ENCODE data around the gene LIMS1. TPM values are rescaled to one million over a fixed set of nuclear protein-coding genes. Genes with fewer than 3 reads are reported as not detected.

The LIMS1 gene
- total RNA-seq, 8 experiments from 2014 or later: 8.5 to 38.3 (median 20.7) TPM

DNA sequence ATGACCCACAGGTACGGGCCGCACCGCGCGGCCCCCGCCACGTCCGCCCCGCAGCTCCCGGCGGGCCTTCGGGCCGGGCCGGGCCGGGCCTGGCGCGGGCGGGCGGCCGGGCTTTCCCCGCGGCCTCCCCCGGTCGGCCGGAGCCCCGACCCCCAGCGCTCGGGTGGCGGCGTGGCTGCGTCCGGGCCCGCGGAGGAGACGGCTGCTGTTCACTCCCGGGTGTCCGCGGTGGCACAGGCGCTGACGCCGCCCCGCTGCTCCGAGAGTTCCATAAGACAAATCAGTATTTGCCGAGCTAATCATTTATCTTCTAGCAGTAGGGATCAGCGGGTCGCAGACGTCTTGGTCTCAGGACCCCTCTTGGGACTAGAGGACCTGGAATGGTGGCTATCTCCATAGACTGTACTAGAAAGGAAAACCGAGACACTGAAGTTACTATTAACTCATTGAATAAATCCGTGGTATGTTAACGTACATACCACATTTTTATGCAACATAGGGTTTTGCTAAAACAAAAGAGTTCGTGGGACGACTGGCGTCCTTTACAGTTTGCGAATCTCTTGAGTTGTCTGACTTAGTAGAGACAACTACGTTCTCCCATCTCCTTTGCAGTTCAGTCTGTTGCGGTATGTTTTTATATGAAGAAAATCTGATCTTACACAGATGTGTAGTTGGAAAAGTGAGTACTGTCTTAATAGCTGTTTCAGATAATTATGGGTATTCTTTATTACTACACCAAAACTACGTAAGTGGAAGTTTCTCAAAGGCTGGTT lies 500 bp downstream of the LIMS1 start:
- in situ Hi-C loops (cut with MboI; ENCODE audit: low pct_unique_long_range_greater_than_20kb in 2 of 9, low sequenced_read_pairs in 9 of 9, unreplicated experiment in 9 of 9): no loop called here
- WGBS, 10 experiments: 0 to 1% (median 0%) methylated on average over 3 to 15 of the region's 57 CpGs; no CpG with 5 or more reads in 1 of the 10 experiments
- Histone ChIP-seq H3K4me3 (peak overlapping the region; percentile 73 to 89 (median 76)), H3K4me1 (replicated peaks in 1 of 2) (peaks cover 7 to 8% of the 10 kb centered on the region in 2 donors), H3K27ac (peak overlapping the region; percentile 77 to 93)
- ATAC-seq (replicated peaks in 6 of 8): peak in 4 of 8 experiments; percentile 18 to 37 (median 20)

DNA sequence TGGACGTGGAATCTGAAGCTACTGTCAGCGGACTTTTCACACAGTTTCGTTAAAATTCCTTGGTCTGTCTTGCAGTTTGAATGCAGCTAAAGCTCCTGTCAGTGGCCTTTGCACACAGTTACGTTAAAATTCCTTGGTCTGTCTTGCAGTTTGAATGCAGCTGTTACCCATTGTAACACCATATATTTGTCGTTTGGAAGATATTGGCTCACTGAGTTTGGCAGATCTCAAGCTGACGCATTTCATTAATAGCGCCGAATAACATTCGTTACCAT lies 1.0 kb downstream of the LIMS1 start:
- Histone ChIP-seq H3K4me3 (peak overlapping the region; percentile 73 to 89 (median 76)), H3K4me1 (replicated peaks in 1 of 2) (peaks cover 7 to 8% of the 10 kb centered on the region in 2 donors), H3K27ac (no peak overlapping the region)
- 0 to 10% (median 3%) methylated on average over 1 to 9 of the region's 9 CpGs; no CpG with 5 or more reads in 1 of the 10 experiments for WGBS, 10 experiments
- in situ Hi-C loops (cut with MboI; ENCODE audit: low pct_unique_long_range_greater_than_20kb in 2 of 9, low sequenced_read_pairs in 9 of 9, unreplicated experiment in 9 of 9): no loop called here
- ATAC-seq (replicated peaks in 6 of 8): no peak

DNA sequence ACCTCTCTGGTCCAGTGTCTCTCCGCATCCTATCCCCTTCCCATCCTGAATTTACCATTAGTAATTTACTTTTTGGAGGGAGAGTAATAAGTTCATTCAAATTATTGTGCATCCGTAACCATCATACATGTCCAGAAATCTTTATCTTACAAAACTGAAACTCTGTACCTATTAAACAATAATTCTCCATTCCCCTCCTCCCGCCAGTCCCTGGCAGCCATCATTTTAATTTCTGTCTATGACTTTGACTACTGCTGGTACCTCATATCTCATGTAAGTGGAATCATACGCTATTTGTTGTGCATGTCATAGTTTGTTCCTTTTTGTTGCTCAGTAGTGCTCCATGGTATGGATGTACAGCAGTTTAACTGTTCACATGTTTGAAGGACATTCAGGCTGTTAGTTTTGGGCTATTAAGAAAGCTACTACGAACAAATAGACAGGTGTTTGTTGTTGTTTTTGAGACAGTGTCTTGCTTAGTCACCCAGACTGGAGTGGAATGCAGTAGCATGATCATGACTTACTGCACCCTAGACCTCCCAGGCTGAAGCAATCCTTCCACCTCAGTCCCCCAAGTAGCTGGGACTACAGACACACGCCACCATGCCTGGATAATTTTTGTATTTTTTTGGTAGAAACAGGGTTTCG lies 2.0 kb downstream of the LIMS1 start:
- 70 to 100% (median 86%) methylated on average over 2 to 7 of the region's 7 CpGs for WGBS, 10 experiments
- no peak for ATAC-seq (replicated peaks in 6 of 8)
- in situ Hi-C loops (cut with MboI; ENCODE audit: low pct_unique_long_range_greater_than_20kb in 2 of 9, low sequenced_read_pairs in 9 of 9, unreplicated experiment in 9 of 9): no loop called here
- no peak overlapping the region for H3K27ac ChIP-seq
- H3K4me3 ChIP-seq: peak overlapping the region in 2 of 5 donors; percentile 73 to 76
- peaks cover 7 to 8% of the 10 kb centered on the region in 2 donors for H3K4me1 ChIP-seq (replicated peaks in 1 of 2)

DNA sequence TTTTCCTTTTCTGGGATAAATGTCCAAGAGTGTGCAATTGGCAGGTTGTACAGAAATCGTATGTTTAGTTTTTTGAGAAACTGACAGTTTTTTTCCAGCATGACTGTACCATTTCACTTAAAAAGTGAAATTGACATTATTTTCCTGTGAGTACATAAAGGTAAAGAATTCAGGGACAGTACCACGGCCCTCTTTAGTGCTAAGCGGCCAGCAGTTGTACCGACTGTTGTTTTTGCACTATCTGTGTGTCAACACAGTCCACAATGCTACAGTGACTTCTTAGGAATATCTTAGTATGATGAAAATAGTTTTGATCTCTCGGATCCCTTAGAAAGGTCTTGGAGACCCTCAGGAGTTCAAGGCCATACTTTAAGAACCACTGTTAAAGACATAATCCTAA lies 2.6 kb downstream of the LIMS1 start:
- in situ Hi-C loops (cut with MboI; ENCODE audit: low pct_unique_long_range_greater_than_20kb in 2 of 9, low sequenced_read_pairs in 9 of 9, unreplicated experiment in 9 of 9): no loop called here
- no peak overlapping the region for H3K27ac ChIP-seq
- H3K4me1 ChIP-seq (replicated peaks in 1 of 2): peaks cover 7 to 8% of the 10 kb centered on the region in 2 donors
- 69 to 100% (median 84%) methylated on average over 2 to 5 of the region's 5 CpGs for WGBS, 10 experiments
- H3K4me3 ChIP-seq: no peak overlapping the region
- no peak for ATAC-seq (replicated peaks in 6 of 8)

DNA sequence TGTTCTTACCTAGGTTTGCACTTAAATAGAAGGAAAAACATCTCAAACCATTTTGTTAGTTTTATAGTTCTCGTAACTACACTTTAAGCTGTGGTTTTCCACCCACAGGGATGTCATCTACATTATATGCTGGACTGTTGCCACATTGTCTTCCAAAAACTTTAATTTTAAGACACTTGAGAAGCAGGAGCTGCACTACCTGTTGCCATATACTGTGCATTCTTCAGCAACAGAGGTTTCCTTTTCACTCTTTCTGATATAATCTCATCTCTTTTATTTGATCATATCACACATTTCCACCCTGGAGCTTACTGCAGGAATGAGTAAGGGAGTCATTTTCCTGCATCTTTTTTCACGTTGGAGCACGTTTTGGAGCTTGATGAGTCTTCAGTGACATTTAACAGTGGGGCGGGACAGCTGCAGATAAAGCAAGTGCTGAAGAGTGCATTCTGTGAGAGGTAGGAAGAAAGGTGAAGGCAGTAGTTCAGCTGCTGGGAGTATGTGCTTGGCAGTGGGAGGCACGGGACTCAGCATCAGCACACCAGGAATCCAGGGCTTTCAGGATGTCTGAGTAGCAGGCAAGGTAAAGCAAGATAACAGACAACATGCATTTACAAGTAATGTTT lies 3.8 kb downstream of the LIMS1 start:
- 40 to 89% (median 69%) methylated on average over 1 to 4 of the region's 5 CpGs for WGBS, 10 experiments
- ATAC-seq (replicated peaks in 6 of 8): no peak
- in situ Hi-C loops (cut with MboI; ENCODE audit: low pct_unique_long_range_greater_than_20kb in 2 of 9, low sequenced_read_pairs in 9 of 9, unreplicated experiment in 9 of 9): no loop called here

DNA sequence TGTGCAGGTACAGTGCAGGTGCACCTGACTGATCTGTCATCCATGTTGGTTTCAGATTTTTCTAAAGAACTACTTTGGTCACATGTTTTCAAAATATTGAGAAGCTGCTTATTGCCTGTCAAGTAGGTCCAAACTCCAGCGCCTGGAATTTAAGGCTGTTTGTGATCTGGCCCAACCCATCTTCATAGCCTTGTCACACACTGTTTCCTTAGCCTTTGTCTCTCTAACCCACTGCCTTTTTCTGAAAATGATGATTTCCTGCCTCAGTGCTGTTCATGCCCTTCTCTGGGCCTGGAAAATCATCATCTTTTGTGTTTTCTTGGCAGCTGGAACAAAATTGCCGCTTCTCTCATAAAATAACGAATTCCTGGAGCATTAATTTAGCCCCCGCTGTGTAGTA lies 7.2 kb downstream of the LIMS1 start:
- 67 to 100% (median 90%) methylated on average over 2 to 4 of the region's 4 CpGs for WGBS, 10 experiments
- Histone ChIP-seq H3K27ac (no peak overlapping the region), H3K4me3 (no peak overlapping the region), H3K4me1 (replicated peaks in 1 of 2) (peaks cover 0 to 8% of the 10 kb centered on the region in 2 donors)
- in situ Hi-C loops (cut with MboI; ENCODE audit: low pct_unique_long_range_greater_than_20kb in 2 of 9, low sequenced_read_pairs in 9 of 9, unreplicated experiment in 9 of 9): no loop called here
- ATAC-seq (replicated peaks in 6 of 8): no peak

More for the DNA sequence above, 3.8 kb downstream of the LIMS1 start:
- H3K4me3 ChIP-seq: no peak overlapping the region
- peaks cover 7 to 8% of the 10 kb centered on the region in 2 donors for H3K4me1 ChIP-seq (replicated peaks in 1 of 2)
- H3K27ac ChIP-seq: no peak overlapping the region

DNA sequence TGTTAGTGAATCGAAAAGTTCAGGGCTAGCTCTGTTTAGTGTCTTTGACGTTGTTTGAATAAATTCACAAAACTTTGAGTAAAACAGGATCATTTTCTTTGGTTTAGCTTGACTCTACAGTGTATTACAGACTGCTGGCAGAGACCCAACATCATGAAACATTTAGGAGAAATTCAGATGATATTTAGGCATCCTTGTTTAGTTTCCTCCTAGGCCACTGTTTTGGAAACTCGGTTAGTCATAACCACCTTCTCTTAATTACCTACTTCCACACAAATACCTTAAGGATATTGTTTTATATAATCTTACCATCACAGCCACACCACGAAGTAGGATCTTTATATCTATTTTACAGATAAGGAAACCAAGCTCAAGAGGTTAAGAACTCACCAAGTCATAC lies 7.8 kb downstream of the LIMS1 start:
- Histone ChIP-seq H3K4me3 (no peak overlapping the region), H3K4me1 (replicated peaks in 1 of 2) (peaks cover 0 to 7% of the 10 kb centered on the region in 2 donors), H3K27ac (no peak overlapping the region)
- no peak for ATAC-seq (replicated peaks in 6 of 8)
- in situ Hi-C loops (cut with MboI; ENCODE audit: low pct_unique_long_range_greater_than_20kb in 2 of 9, low sequenced_read_pairs in 9 of 9, unreplicated experiment in 9 of 9): no loop called here
- 17 to 97% (median 90%) methylated on average over 3 to 4 of the region's 4 CpGs; no CpG with 5 or more reads in 1 of the 10 experiments for WGBS, 10 experiments

DNA sequence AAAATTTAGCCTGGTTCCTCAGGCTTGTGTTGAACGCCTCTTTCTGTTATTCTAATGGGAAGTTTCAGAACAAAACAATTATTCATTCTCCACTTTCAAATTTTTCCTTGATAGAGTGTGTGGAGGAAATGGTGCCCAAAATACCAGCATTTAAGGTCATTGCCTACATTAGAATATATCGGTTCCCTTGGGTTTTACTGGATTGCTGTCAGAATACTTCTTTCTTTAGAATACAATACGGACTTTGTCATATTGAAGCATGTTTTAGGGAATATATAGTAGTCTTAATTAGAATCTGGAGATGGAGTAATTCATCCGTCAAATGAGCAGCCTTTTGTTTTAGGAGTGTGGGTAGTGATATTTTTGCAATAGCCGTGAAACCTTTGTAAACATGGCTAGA lies 13.3 kb downstream of the LIMS1 start:
- Histone ChIP-seq H3K27ac (no peak overlapping the region), H3K4me3 (no peak overlapping the region)
- in situ Hi-C loops (cut with MboI; ENCODE audit: low pct_unique_long_range_greater_than_20kb in 2 of 9, low sequenced_read_pairs in 9 of 9, unreplicated experiment in 9 of 9): no loop called here

DNA sequence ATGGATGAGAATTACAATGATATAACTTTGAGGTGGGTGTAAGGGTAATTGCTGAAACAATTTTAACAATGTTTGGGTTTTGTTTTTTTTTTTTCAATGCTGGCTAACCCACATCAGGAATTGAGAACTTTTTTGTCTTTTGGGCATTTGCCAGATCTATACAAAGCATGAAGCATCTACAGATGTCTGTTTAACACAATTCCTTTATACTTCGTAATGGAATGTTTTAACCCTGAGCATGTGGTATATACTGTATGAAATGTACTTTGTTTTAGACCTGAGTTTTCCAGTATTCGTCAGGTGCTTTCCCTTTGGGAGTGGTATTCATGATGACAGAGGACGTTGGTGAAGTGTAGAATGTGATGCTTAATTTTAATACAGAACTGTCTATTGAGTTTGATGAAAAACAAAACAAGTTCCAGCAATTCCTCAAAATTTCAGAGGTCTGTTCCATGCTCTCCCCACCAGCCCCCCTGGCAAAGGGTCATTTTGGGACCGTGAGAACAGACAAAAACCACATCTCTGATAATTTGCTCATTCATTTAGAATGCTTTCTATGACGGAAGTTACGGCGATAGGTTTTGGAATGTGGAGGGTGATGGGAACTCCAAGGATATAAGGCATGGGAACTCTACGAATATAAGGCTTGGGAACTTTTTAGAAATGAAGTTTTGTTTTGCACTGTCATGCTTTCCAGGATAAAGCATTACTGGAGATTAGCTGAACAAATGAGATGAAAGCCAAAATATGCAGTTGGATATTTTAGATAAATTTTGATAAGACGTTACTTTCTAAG lies 14.1 kb downstream of the LIMS1 start:
- H3K4me1 ChIP-seq (replicated peaks in 1 of 2): peaks cover 0 to 6% of the 10 kb centered on the region in 2 donors
- no peak overlapping the region for H3K27ac ChIP-seq
- in situ Hi-C loops (cut with MboI; ENCODE audit: low pct_unique_long_range_greater_than_20kb in 2 of 9, low sequenced_read_pairs in 9 of 9, unreplicated experiment in 9 of 9): no loop called here
- 78 to 94% (median 84%) methylated on average over 2 to 9 of the region's 9 CpGs for WGBS, 10 experiments
- ATAC-seq (replicated peaks in 6 of 8): no peak
- H3K4me3 ChIP-seq: no peak overlapping the region

More for the DNA sequence above, 13.3 kb downstream of the LIMS1 start:
- ATAC-seq (replicated peaks in 6 of 8): no peak
- 76 to 94% (median 90%) methylated on average over 2 to 5 of the region's 5 CpGs; no CpG with 5 or more reads in 1 of the 10 experiments for WGBS, 10 experiments
- peaks cover 0 to 6% of the 10 kb centered on the region in 2 donors for H3K4me1 ChIP-seq (replicated peaks in 1 of 2)

DNA sequence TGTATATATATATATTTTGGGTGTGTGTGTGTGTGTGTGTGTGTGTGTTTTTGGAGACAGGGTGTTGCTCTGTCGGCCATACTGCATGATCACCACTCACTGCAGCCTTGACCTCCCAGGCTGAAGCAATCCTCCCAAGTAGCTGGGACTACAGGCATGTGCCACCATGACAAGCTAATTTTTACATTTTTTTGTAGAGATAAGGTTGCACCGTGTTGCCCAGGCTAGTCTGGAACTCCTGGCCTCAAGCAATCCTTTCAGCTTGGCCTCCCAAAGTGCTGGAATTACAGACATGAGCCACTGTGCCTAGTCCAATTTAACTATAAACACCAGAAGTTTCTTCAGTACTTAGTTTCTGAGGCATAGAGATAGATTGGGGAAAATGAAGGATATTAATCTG lies 18.3 kb downstream of the LIMS1 start:
- WGBS, 10 experiments: 48 to 100% (median 86%) methylated on average over 1 to 2 of the region's 2 CpGs; no CpG with 5 or more reads in 5 of the 10 experiments
- peak in 1 of 8 experiments; percentile 18 for ATAC-seq (replicated peaks in 6 of 8)
- peaks cover 2 to 8% of the 10 kb centered on the region in 2 donors for H3K4me1 ChIP-seq (replicated peaks in 1 of 2)
- in situ Hi-C loops (cut with MboI; ENCODE audit: low pct_unique_long_range_greater_than_20kb in 2 of 9, low sequenced_read_pairs in 9 of 9, unreplicated experiment in 9 of 9): no loop called here
- H3K27ac ChIP-seq: no peak overlapping the region
- no peak overlapping the region for H3K4me3 ChIP-seq

DNA sequence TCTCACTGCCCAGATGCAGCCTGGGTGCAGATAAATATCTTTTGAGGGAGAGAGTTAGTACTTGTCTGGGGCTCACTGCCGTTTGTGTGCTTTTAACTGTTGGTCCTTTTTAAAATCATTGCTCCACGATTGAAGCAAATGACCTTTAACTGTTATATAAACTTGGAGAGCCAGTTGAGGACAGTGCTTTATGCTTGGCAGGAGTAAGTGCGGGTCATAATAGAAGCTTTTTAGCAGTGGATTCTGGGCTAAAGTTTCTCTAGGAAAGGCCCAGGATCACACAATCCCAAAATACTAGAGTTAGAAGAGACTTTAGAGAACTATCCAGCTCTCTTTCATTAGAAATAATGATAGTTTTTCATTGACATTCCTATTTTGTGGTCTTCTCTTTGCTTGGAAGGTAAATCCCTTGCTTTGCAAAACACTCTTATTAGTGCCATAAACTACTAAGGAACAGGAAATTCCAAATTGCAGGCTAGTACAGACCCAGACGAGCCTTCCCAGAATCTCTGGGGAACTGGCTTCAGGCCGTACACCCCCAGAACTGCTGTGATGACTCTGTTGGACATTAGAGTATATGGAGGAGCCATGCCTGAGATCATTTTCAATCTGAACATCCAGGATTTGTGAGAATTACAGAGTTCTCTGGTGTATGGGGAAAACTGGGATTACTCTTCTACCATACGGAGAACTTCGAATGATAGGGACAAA lies 19.1 kb downstream of the LIMS1 start:
- Histone ChIP-seq H3K4me1 (replicated peaks in 1 of 2) (peaks cover 2 to 5% of the 10 kb centered on the region in 2 donors), H3K27ac (no peak overlapping the region), H3K4me3 (no peak overlapping the region)
- 0 to 100% (median 85%) methylated on average over 1 to 5 of the region's 7 CpGs; no CpG with 5 or more reads in 1 of the 10 experiments for WGBS, 10 experiments
- in situ Hi-C loops (cut with MboI; ENCODE audit: low pct_unique_long_range_greater_than_20kb in 2 of 9, low sequenced_read_pairs in 9 of 9, unreplicated experiment in 9 of 9): no loop called here
- ATAC-seq (replicated peaks in 6 of 8): no peak

DNA sequence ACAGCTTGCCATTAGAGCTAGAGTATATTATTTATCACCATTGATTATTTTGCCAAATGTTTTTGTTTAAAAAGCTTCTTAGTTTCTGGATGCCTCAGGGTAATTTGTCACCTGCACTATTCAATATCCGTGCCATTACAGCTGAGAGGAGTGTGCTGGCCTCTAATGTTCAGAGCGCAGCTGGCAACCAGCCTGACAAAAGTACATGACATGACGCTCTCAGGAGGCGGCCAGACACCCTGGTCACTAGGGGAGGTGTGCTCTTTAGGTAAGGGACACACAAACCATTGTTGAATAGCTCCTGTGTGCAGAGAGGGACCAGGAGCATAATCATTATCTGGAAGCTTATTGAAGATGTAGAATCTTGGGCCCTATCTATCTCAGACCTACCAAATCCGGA lies 20.3 kb downstream of the LIMS1 start:
- no peak overlapping the region for H3K27ac ChIP-seq
- 20 to 87% (median 81%) methylated on average over 1 to 5 of the region's 5 CpGs; no CpG with 5 or more reads in 4 of the 10 experiments for WGBS, 10 experiments
- H3K4me1 ChIP-seq (replicated peaks in 1 of 2): peaks cover 2% of the 10 kb centered on the region in 2 donors
- in situ Hi-C loops (cut with MboI; ENCODE audit: low pct_unique_long_range_greater_than_20kb in 2 of 9, low sequenced_read_pairs in 9 of 9, unreplicated experiment in 9 of 9): no loop called here
- H3K4me3 ChIP-seq: no peak overlapping the region
- peak in 3 of 8 experiments; percentile 40 to 65 (median 63) for ATAC-seq (replicated peaks in 6 of 8)
